Right lobe of liver (tissue), 4 donors: ENCODE data around the gene TRAPPC4.
"Not testable (repeated sequence)": the region's sequence is repeated elsewhere in the genome, so short reads cannot be mapped to it uniquely, and the experiment has no call there.

Source experiments
- CTCF ChIP-seq, 4 donors: fragments of 200-600 bp in 3 of 4; fragments of 450-650 bp in 1 of 4; IDR thresholded peaks; one replicate each; pipeline versions ENCODE4 v1.5.1 to v1.8.0; 2016 to 2022; ENCODE audit warnings: antibody characterized with exemption in 4 of 4, mild to moderate bottlenecking in 2 of 4
- POLR2A ChIP-seq: fragments of 450-650 bp; IDR thresholded peaks from one replicate; pipeline ENCODE4 v1.6.1; 2017; ENCODE audit warnings: antibody characterized with exemption, mild to moderate bottlenecking
- donor health status: DM: no; HTN: no; CAD: no.
- donor health status: DM: no; HTN: no; CAD: no.
- donor health status: DM: no; HTN: yes; CAD: no.

DNA sequence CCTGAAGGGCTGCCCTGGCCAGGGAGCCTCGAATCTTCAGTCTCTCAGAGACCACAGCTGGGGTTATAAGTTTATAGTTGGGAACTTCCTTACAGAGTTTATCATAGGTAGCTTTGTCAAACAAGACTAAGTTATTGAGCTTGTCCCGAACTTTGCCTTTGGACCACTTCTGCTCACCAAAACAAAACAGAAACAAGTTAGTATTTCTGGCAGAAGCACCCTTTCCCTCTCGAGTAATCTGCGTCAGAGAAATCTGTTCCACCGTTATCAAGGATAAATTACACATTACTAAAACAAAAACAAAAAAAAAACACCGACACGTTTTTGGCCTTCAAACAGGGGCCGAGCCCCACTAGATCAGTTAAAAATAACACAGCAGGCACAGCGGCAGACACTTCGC, 1.2 kb upstream of the TRAPPC4 start:
- not testable (repeated sequence) for TF ChIP-seq CTCF (IDR thresholded peaks at IDR 0.05); POLR2A
